ENCODE data around the gene ZNF488. TPM values are rescaled to one million over a fixed set of nuclear protein-coding genes. Genes with fewer than 3 reads are reported as not detected.

The ZNF488 gene
- total RNA-seq: 0.29 and 0.68 TPM in 2 replicates

GRCh38 chr10:47384148-47384921 lies at the start of gene ZNF488:
Gene ZNF488 (minus strand): TSS chr10:47384293. CDS start chr10:47368829, 15,464 bp downstream.
- DNase-seq (ENCODE audit: low read depth): peak; percentile 32
- H3K4me3 ChIP-seq (ENCODE audit: low read depth, low read length): peak within 1 kb of the TSS; percentile 78
- peaks cover 8% of the 10 kb centered on the region for H3K27me3 ChIP-seq (ENCODE audit: control insufficient read depth, insufficient read depth, low read length)
- no peaks in the 10 kb centered on the region for H3K36me3 ChIP-seq (ENCODE audit: control insufficient read depth, insufficient read depth, low read length)
- no peak for TF ChIP-seq CTCF (IDR thresholded peaks at IDR 0.05; ENCODE audit: insufficient read depth, low read length, poor library complexity, severe bottlenecking)

- Histone ChIP-seq H3K4me3 (ENCODE audit: low read depth, low read length) (no peak overlapping the region), H3K36me3 (ENCODE audit: control insufficient read depth, insufficient read depth, low read length) (no peaks in the 10 kb centered on the region), H3K27me3 (ENCODE audit: control insufficient read depth, insufficient read depth, low read length) (no peaks in the 10 kb centered on the region)
- no peak for TF ChIP-seq CTCF (IDR thresholded peaks at IDR 0.05; ENCODE audit: insufficient read depth, low read length, poor library complexity, severe bottlenecking)
- no peak for DNase-seq (ENCODE audit: low read depth)
Observed at GRCh38 chr10:47425813-47426419, 41.8 kb upstream of the ZNF488 start.

GRCh38 chr10:47424231-47424630 lies 40.1 kb upstream of the ZNF488 start:
- no peaks in the 10 kb centered on the region for H3K27me3 ChIP-seq (ENCODE audit: control insufficient read depth, insufficient read depth, low read length)
- TF ChIP-seq CTCF (IDR thresholded peaks at IDR 0.05; ENCODE audit: insufficient read depth, low read length, poor library complexity, severe bottlenecking): no peak
- H3K4me3 ChIP-seq (ENCODE audit: low read depth, low read length): no peak overlapping the region
- H3K36me3 ChIP-seq (ENCODE audit: control insufficient read depth, insufficient read depth, low read length): no peaks in the 10 kb centered on the region
- no peak for DNase-seq (ENCODE audit: low read depth)

GRCh38 chr10:47423476-47423875 lies 39.4 kb upstream of the ZNF488 start:
- H3K27me3 ChIP-seq (ENCODE audit: control insufficient read depth, insufficient read depth, low read length): no peaks in the 10 kb centered on the region
- no peak for TF ChIP-seq CTCF (IDR thresholded peaks at IDR 0.05; ENCODE audit: insufficient read depth, low read length, poor library complexity, severe bottlenecking)
- H3K36me3 ChIP-seq (ENCODE audit: control insufficient read depth, insufficient read depth, low read length): no peaks in the 10 kb centered on the region
- no peak for DNase-seq (ENCODE audit: low read depth)
- H3K4me3 ChIP-seq (ENCODE audit: low read depth, low read length): no peak overlapping the region

- DNase-seq (ENCODE audit: low read depth): no peak
- Histone ChIP-seq H3K36me3 (ENCODE audit: control insufficient read depth, insufficient read depth, low read length) (no peaks in the 10 kb centered on the region), H3K4me3 (ENCODE audit: low read depth, low read length) (no peak overlapping the region), H3K27me3 (ENCODE audit: control insufficient read depth, insufficient read depth, low read length) (no peaks in the 10 kb centered on the region)
- no peak for TF ChIP-seq CTCF (IDR thresholded peaks at IDR 0.05; ENCODE audit: insufficient read depth, low read length, poor library complexity, severe bottlenecking)
Observed at GRCh38 chr10:47421057-47421952, 37.2 kb upstream of the ZNF488 start.

Data from kidney epithelial cell (primary cell).